Measurements from ENCODE around the gene SLC38A9. TPM values are rescaled to one million over a fixed set of nuclear protein-coding genes. Genes with fewer than 3 reads are reported as not detected.
A peak's percentile ranks its signal among the peaks of the same experiment; 100 is the strongest.

The SLC38A9 gene
- total and polyA plus RNA-seq, 9 of the 15 experiments (the other 6 are each of a cell fraction or from before 2014, with no cell fraction given) = 14.0 to 34.5 (median 20.7) TPM

DNA sequence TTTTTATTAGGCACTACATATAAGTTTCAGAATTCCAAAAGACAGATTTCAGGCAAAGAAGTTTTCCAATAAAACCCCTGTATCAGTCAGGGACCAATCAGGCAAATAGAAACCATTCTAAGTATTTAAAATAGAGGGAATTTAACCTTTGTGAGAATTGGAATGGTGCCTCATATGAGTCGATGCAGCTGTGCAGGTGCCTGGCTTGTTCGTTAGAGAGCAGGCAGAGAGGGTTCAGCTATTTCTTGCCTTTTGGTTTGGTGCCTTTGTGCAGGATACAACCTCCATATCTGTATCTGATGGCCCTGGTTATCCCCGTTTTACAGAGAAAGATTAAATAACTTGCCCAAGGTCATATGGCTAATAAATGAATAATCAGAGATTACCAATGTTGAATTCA lies 19.7 kb upstream of the SLC38A9 start:
- Histone ChIP-seq H3K27me3 (ENCODE audit: control insufficient read depth in 2 of 2, insufficient read depth in 2 of 2, low read length in 2 of 2) (peaks cover 0 to 5% of the 10 kb centered on the region in 2 experiments; a peak in 1 of 5 replicates), H3K4me1 (replicated peaks in 1 of 2; ENCODE audit: control insufficient read depth in 2 of 2, insufficient read depth in 2 of 2, low read length in 2 of 2) (no peaks in the 10 kb centered on the region), H4K20me1 (replicated peaks; ENCODE audit: control insufficient read depth, insufficient read depth, low read length) (no peaks in the 10 kb centered on the region; the same call in 1 of the 2 replicates), H3K4me3 (no peak overlapping the region), H3K4me2 (ENCODE audit: insufficient read depth, low read length) (no peak overlapping the region), H3K9me3 (replicated peaks; ENCODE audit: control insufficient read depth, insufficient read depth, low read depth, low read length) (no peaks in the 10 kb centered on the region), H3K9me1 (ENCODE audit: control insufficient read depth, insufficient read depth, low read length) (no peaks in the 10 kb centered on the region), H2AFZ (ENCODE audit: low read depth, low read length) (peak overlapping the region; percentile 82; the same call in 1 of the 2 replicates), H3K36me3 (ENCODE audit: control insufficient read depth, insufficient read depth, low read length) (no peaks in the 10 kb centered on the region), H3K79me2 (ENCODE audit: control insufficient read depth, insufficient read depth, low read length) (no peaks in the 10 kb centered on the region), H3K9ac (ENCODE audit: insufficient read depth in 1 of 2, low read depth in 2 of 2, low read length in 2 of 2) (no peak overlapping the region), H3K27ac (ENCODE audit: extremely low read depth, low read depth, low read length) (no peak overlapping the region)
- BruUV-seq (replicated peaks) = no TSS peak
- FAIRE-seq (no peak), DNase-seq (ENCODE audit: extremely low read depth in 1 of 4, low spot score in 3 of 4) (no peak), ATAC-seq (no peak)
- in situ Hi-C loops (cut with MboI) (no loop called here), intact Hi-C loops (cut with micrococcal nuclease) (no loop called here)
- TF ChIP-seq, protein P1, sequence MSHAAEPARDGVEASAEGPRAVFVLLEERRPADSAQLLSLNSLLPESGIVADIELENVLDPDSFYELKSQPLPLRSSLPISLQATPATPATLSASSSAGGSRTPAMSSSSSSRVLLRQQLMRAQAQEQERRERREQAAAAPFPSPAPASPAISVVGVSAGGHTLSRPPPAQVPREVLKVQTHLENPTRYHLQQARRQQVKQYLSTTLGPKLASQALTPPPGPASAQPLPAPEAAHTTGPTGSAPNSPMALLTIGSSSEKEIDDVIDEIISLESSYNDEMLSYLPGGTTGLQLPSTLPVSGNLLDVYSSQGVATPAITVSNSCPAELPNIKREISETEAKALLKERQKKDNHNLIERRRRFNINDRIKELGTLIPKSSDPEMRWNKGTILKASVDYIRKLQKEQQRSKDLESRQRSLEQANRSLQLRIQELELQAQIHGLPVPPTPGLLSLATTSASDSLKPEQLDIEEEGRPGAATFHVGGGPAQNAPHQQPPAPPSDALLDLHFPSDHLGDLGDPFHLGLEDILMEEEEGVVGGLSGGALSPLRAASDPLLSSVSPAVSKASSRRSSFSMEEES (CRISPR knock-in tag; IDR thresholded peaks at IDR 0.05) = no peak
- TF ChIP-seq, protein P2, sequence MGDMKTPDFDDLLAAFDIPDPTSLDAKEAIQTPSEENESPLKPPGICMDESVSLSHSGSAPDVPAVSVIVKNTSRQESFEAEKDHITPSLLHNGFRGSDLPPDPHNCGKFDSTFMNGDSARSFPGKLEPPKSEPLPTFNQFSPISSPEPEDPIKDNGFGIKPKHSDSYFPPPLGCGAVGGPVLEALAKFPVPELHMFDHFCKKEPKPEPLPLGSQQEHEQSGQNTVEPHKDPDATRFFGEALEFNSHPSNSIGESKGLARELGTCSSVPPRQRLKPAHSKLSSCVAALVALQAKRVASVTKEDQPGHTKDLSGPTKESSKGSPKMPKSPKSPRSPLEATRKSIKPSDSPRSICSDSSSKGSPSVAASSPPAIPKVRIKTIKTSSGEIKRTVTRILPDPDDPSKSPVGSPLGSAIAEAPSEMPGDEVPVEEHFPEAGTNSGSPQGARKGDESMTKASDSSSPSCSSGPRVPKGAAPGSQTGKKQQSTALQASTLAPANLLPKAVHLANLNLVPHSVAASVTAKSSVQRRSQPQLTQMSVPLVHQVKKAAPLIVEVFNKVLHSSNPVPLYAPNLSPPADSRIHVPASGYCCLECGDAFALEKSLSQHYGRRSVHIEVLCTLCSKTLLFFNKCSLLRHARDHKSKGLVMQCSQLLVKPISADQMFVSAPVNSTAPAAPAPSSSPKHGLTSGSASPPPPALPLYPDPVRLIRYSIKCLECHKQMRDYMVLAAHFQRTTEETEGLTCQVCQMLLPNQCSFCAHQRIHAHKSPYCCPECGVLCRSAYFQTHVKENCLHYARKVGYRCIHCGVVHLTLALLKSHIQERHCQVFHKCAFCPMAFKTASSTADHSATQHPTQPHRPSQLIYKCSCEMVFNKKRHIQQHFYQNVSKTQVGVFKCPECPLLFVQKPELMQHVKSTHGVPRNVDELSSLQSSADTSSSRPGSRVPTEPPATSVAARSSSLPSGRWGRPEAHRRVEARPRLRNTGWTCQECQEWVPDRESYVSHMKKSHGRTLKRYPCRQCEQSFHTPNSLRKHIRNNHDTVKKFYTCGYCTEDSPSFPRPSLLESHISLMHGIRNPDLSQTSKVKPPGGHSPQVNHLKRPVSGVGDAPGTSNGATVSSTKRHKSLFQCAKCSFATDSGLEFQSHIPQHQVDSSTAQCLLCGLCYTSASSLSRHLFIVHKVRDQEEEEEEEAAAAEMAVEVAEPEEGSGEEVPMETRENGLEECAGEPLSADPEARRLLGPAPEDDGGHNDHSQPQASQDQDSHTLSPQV (IDR thresholded peaks at IDR 0.05) = no peak
- TF ChIP-seq, protein P3, sequence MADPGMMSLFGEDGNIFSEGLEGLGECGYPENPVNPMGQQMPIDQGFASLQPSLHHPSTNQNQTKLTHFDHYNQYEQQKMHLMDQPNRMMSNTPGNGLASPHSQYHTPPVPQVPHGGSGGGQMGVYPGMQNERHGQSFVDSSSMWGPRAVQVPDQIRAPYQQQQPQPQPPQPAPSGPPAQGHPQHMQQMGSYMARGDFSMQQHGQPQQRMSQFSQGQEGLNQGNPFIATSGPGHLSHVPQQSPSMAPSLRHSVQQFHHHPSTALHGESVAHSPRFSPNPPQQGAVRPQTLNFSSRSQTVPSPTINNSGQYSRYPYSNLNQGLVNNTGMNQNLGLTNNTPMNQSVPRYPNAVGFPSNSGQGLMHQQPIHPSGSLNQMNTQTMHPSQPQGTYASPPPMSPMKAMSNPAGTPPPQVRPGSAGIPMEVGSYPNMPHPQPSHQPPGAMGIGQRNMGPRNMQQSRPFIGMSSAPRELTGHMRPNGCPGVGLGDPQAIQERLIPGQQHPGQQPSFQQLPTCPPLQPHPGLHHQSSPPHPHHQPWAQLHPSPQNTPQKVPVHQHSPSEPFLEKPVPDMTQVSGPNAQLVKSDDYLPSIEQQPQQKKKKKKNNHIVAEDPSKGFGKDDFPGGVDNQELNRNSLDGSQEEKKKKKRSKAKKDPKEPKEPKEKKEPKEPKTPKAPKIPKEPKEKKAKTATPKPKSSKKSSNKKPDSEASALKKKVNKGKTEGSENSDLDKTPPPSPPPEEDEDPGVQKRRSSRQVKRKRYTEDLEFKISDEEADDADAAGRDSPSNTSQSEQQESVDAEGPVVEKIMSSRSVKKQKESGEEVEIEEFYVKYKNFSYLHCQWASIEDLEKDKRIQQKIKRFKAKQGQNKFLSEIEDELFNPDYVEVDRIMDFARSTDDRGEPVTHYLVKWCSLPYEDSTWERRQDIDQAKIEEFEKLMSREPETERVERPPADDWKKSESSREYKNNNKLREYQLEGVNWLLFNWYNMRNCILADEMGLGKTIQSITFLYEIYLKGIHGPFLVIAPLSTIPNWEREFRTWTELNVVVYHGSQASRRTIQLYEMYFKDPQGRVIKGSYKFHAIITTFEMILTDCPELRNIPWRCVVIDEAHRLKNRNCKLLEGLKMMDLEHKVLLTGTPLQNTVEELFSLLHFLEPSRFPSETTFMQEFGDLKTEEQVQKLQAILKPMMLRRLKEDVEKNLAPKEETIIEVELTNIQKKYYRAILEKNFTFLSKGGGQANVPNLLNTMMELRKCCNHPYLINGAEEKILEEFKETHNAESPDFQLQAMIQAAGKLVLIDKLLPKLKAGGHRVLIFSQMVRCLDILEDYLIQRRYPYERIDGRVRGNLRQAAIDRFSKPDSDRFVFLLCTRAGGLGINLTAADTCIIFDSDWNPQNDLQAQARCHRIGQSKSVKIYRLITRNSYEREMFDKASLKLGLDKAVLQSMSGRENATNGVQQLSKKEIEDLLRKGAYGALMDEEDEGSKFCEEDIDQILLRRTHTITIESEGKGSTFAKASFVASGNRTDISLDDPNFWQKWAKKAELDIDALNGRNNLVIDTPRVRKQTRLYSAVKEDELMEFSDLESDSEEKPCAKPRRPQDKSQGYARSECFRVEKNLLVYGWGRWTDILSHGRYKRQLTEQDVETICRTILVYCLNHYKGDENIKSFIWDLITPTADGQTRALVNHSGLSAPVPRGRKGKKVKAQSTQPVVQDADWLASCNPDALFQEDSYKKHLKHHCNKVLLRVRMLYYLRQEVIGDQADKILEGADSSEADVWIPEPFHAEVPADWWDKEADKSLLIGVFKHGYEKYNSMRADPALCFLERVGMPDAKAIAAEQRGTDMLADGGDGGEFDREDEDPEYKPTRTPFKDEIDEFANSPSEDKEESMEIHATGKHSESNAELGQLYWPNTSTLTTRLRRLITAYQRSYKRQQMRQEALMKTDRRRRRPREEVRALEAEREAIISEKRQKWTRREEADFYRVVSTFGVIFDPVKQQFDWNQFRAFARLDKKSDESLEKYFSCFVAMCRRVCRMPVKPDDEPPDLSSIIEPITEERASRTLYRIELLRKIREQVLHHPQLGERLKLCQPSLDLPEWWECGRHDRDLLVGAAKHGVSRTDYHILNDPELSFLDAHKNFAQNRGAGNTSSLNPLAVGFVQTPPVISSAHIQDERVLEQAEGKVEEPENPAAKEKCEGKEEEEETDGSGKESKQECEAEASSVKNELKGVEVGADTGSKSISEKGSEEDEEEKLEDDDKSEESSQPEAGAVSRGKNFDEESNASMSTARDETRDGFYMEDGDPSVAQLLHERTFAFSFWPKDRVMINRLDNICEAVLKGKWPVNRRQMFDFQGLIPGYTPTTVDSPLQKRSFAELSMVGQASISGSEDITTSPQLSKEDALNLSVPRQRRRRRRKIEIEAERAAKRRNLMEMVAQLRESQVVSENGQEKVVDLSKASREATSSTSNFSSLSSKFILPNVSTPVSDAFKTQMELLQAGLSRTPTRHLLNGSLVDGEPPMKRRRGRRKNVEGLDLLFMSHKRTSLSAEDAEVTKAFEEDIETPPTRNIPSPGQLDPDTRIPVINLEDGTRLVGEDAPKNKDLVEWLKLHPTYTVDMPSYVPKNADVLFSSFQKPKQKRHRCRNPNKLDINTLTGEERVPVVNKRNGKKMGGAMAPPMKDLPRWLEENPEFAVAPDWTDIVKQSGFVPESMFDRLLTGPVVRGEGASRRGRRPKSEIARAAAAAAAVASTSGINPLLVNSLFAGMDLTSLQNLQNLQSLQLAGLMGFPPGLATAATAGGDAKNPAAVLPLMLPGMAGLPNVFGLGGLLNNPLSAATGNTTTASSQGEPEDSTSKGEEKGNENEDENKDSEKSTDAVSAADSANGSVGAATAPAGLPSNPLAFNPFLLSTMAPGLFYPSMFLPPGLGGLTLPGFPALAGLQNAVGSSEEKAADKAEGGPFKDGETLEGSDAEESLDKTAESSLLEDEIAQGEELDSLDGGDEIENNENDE (IDR thresholded peaks at IDR 0.05; ENCODE audit: low read depth, low read length) = no peak
- TF ChIP-seq SNRNP70 (optimal IDR thresholded peaks at IDR 0.05; ENCODE audit: low read depth, low read length) = no peak
- POLR2A ChIA-PET = no interaction called here
- CTCF ChIA-PET (ENCODE audit: low intra/inter-chr PET ratio) = no interaction called here
- WGBS (ENCODE audit: insufficient coverage, low coverage, missing lambda C conversion rate) = 0% methylated on average over 3 of the region's 3 CpGs
